BJ (cell line): ENCODE data around the gene NECAB2. TPM values are rescaled to one million over a fixed set of nuclear protein-coding genes. Genes with fewer than 3 reads are reported as not detected.

Experiments used
- CTCF ChIA-PET: fragments of 350-600 bp; formaldehyde crosslinking; extraction: SDS; loops from one replicate; lab custom pipeline; 2021; ENCODE audit warnings: antibody characterized with exemption, inconsistent platforms; lab: Yijun Ruan, JAX
- POLR2A ChIA-PET: fragments of 300-600 bp; sonication (Branson Sonifier 250); formaldehyde crosslinking; extraction: SDS; loops from one replicate; lab custom pipeline; 2021; ENCODE audit warnings: antibody characterized with exemption; lab: Charles Lee
- DNase-seq: peaks from one replicate; pipeline ENCODE4 v3.0.0-alpha.2; 2011; ENCODE audit warnings: low read depth
- H3K27me3 ChIP-seq: 2 replicates; pipeline ENCODE4 v1.6.0; 2011; ENCODE audit warnings: low read length; ENCODE audit not compliant: control insufficient read depth, insufficient read depth
- H3K36me3 ChIP-seq: 2 replicates; pipeline ENCODE4 v1.5.1; 2011; ENCODE audit warnings: low read length; ENCODE audit not compliant: control insufficient read depth, insufficient read depth
- H3K4me3 ChIP-seq: 2 replicates; pipeline ENCODE4 v1.5.1; 2011; ENCODE audit warnings: low read depth, mild to moderate bottlenecking, control low read depth, low read length
- CTCF ChIP-seq: IDR thresholded peaks from 2 replicates; pipeline ENCODE4 v1.5.1; 2011; ENCODE audit warnings: low read depth, mild to moderate bottlenecking, control low read depth, inconsistent platforms, low read length, moderate library complexity; ENCODE audit not compliant: insufficient read depth
- polyA plus RNA-seq: library from polyadenylated mRNA; depleted of rRNA; stranded (reverse); fragments of >200 nt; gene quantifications from 2 replicates; pipeline ENCODE4 v1.2.3, GENCODE V29; 2011; rRNA removed
- small RNA-seq: library from RNA; depleted of rRNA; stranded (forward); fragments of <200 nt; gene quantifications from one replicate; pipeline ENCODE3, GENCODE V24; 2012; ENCODE audit warnings: low replicate concordance, low read depth; ENCODE audit not compliant: insufficient read length

Gene NECAB2
- polyA plus RNA-seq, 1 experiment: 0.15 TPM

- no peaks in the 10 kb centered on the region for H3K27me3 ChIP-seq
- H3K36me3 ChIP-seq: peaks cover 19% of the 10 kb centered on the region
- ChIA-PET CTCF (no interaction called here), POLR2A (no interaction called here)
- H3K4me3 ChIP-seq: no peak overlapping the region
- no peak for TF ChIP-seq CTCF
- no peak for DNase-seq
Measured at GRCh38 chr16:84049403-84050060, 81.5 kb downstream of the NECAB2 start.

GRCh38 chr16:84050316-84050715 is 82.3 kb downstream of the NECAB2 start:
- no peak for TF ChIP-seq CTCF
- H3K27me3 ChIP-seq: no peaks in the 10 kb centered on the region
- ChIA-PET POLR2A (no interaction called here), CTCF (interaction anchor here (1.0 kb wide), 1 partner anchor 123 kb away, joined by 3 read pairs; no protein-coding TSS in a partner anchor)
- no peak overlapping the region for H3K4me3 ChIP-seq
- no peak for DNase-seq
- peaks cover 26% of the 10 kb centered on the region for H3K36me3 ChIP-seq

GRCh38 chr16:84052071-84052622 is 84.1 kb downstream of the NECAB2 start:
- TF ChIP-seq CTCF: no peak
- Histone ChIP-seq H3K27me3 (no peaks in the 10 kb centered on the region), H3K36me3 (peaks cover 31% of the 10 kb centered on the region), H3K4me3 (no peak overlapping the region)
- no peak for DNase-seq
- POLR2A ChIA-PET: no interaction called here
- CTCF ChIA-PET: no interaction called here

Small RNAs within 50 kb of the gene (small RNA-seq; reads per million reads assigned to genes)
- not detected for gene RNA5SP432

Other genes with a start within 250 kb of the NECAB2 start
- 165 and 217 TPM in 2 replicates for gene HSBP1, start 160.3 kb upstream of the NECAB2 start, polyA plus RNA-seq
- gene MLYCD, start 69.1 kb upstream of the NECAB2 start, polyA plus RNA-seq: 2.1 and 2.6 TPM in 2 replicates
- 2.0 and 5.1 TPM in 2 replicates for gene OSGIN1, start 15.0 kb upstream of the NECAB2 start, polyA plus RNA-seq
- gene SLC38A8, start 74.6 kb downstream of the NECAB2 start, polyA plus RNA-seq: not detected in 2 replicates
- gene MBTPS1, start 148.7 kb downstream of the NECAB2 start, polyA plus RNA-seq: 72.6 and 89.7 TPM in 2 replicates
- 12.1 and 15.5 TPM in 2 replicates for gene HSDL1, start 176.9 kb downstream of the NECAB2 start, polyA plus RNA-seq
- gene DNAAF1, start 177.1 kb downstream of the NECAB2 start, polyA plus RNA-seq: not detected in 2 replicates
- 12.8 and 23.4 TPM in 2 replicates for gene TAF1C, start 218.8 kb downstream of the NECAB2 start, polyA plus RNA-seq
- gene ADAD2, start 222.9 kb downstream of the NECAB2 start, polyA plus RNA-seq: not detected in 2 replicates